ENCODE measurements around the gene SF3B3. TPM values are rescaled to one million over a fixed set of nuclear protein-coding genes. Genes with fewer than 3 reads are reported as not detected.

SF3B3 gene
- 278 TPM for total RNA-seq (ENCODE audit: unreplicated experiment)
- long read RNA-seq, full-length matches to known transcripts = 13 of 20 reads
- long read RNA-seq, partial matches to known transcripts = 3 of 20 reads
- long read RNA-seq, other reads (novel, unspliced or antisense) = 4 of 20 reads

- Mint-ChIP-seq H3K9me3 (ENCODE audit: unreplicated experiment) (peaks cover 9% of the 10 kb centered on the region), H3K27ac (ENCODE audit: unreplicated experiment) (peak within 1 kb of the TSS; percentile 96), H3K27me3 (ENCODE audit: unreplicated experiment) (peaks cover 6% of the 10 kb centered on the region), H3K4me3 (ENCODE audit: unreplicated experiment) (peak within 1 kb of the TSS; percentile 96), H3K4me1 (ENCODE audit: low read depth, unreplicated experiment) (peaks cover 17% of the 10 kb centered on the region), H3K36me3 (ENCODE audit: unreplicated experiment) (no peaks in the 10 kb centered on the region)
- TF ChIP-seq CTCF (IDR thresholded peaks at IDR 0.05; ENCODE audit: partially characterized antibody, unreplicated experiment) = no peak
- DNase-seq = no peak
Observed at GRCh38 chr16:70523743-70524398, at the start of gene SF3B3. SF3B3 (plus strand) TSS chr16:70523816; CDS start chr16:70526657, 2,841 bp downstream.

GRCh38 chr16:70474320-70475053 is 49.1 kb upstream of the SF3B3 start:
- DNase-seq = no peak
- H3K27me3 Mint-ChIP-seq (ENCODE audit: unreplicated experiment) = peaks cover 2% of the 10 kb centered on the region
- H3K9me3 Mint-ChIP-seq (ENCODE audit: unreplicated experiment) = peaks cover 2% of the 10 kb centered on the region
- peaks cover 3% of the 10 kb centered on the region for H3K4me1 Mint-ChIP-seq (ENCODE audit: low read depth, unreplicated experiment)
- TF ChIP-seq CTCF (IDR thresholded peaks at IDR 0.05; ENCODE audit: partially characterized antibody, unreplicated experiment) = no peak
- no peaks in the 10 kb centered on the region for H3K36me3 Mint-ChIP-seq (ENCODE audit: unreplicated experiment)
- H3K27ac Mint-ChIP-seq (ENCODE audit: unreplicated experiment) = no peak overlapping the region
- no peak overlapping the region for H3K4me3 Mint-ChIP-seq (ENCODE audit: unreplicated experiment)

- peaks cover 2% of the 10 kb centered on the region for H3K9me3 Mint-ChIP-seq (ENCODE audit: unreplicated experiment)
- no peak overlapping the region for H3K4me3 Mint-ChIP-seq (ENCODE audit: unreplicated experiment)
- no peaks in the 10 kb centered on the region for H3K36me3 Mint-ChIP-seq (ENCODE audit: unreplicated experiment)
- H3K4me1 Mint-ChIP-seq (ENCODE audit: low read depth, unreplicated experiment) = peaks cover 3% of the 10 kb centered on the region
- no peak for TF ChIP-seq CTCF (IDR thresholded peaks at IDR 0.05; ENCODE audit: partially characterized antibody, unreplicated experiment)
- DNase-seq = no peak
- no peak overlapping the region for H3K27ac Mint-ChIP-seq (ENCODE audit: unreplicated experiment)
- H3K27me3 Mint-ChIP-seq (ENCODE audit: unreplicated experiment) = peaks cover 2% of the 10 kb centered on the region
Observed at GRCh38 chr16:70475054-70475871, 48.4 kb upstream of the SF3B3 start.

GRCh38 chr16:70476272-70477020 is 47.2 kb upstream of the SF3B3 start:
- TF ChIP-seq CTCF (IDR thresholded peaks at IDR 0.05; ENCODE audit: partially characterized antibody, unreplicated experiment) = no peak
- no peak overlapping the region for H3K4me3 Mint-ChIP-seq (ENCODE audit: unreplicated experiment)
- H3K27ac Mint-ChIP-seq (ENCODE audit: unreplicated experiment) = no peak overlapping the region
- no peaks in the 10 kb centered on the region for H3K36me3 Mint-ChIP-seq (ENCODE audit: unreplicated experiment)
- peaks cover 3% of the 10 kb centered on the region for H3K4me1 Mint-ChIP-seq (ENCODE audit: low read depth, unreplicated experiment)
- peaks cover 2% of the 10 kb centered on the region for H3K9me3 Mint-ChIP-seq (ENCODE audit: unreplicated experiment)
- H3K27me3 Mint-ChIP-seq (ENCODE audit: unreplicated experiment) = no peaks in the 10 kb centered on the region
- no peak for DNase-seq

Measured in glutamatergic neuron (in vitro differentiated cells).